WI38 (cell line): ENCODE data around the gene FFAR4.

Source experiments
- H3K4me3 ChIP-seq: 2 replicates; pipeline ENCODE4 v1.5.1; 2011; ENCODE audit warnings: low read depth, mild to moderate bottlenecking, control low read depth, low read length
- TF ChIP-seq, protein P1 (sequence below): IDR thresholded peaks from 2 replicates; pipeline ENCODE4 v1.5.1; 2012; ENCODE audit warnings: low read depth, mild to moderate bottlenecking, control low read depth, low read length

Gene FFAR4

DNA sequence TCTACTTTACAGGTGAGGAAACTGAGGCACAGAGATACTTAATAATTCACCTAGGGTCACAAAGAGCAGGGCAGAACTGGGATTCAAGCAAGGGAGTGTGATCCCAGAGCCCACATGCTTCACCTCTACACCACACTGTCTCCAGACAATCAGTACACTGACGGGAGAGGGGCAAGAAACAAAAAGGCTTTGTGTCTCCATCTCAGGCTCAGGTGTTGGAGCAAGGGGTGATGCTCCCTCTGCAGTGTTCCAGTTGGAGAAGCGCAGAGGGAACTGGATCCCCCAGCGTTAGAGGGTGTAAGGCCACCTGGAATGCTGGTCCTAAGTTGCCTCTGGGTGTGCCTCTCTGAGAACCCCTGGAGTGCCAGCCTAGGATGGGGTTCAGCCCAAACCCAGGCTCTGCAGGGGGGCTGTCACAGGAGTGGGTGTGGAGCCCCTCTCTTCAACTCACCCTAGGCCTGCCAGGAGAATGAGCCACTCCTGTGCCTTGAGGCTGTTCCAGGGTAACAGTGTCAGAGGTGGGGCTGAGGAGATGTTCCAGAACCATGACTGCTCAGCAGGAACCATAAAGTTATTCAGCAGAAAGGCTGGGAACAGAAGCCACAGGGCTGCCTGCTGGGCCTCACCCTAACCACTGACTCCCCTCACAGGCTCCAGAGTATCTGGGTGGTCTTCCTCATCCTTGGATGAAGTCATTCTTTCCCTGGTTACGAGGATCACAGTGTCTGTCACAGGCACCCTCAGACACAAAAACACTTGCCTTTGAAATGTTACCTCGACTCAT is 29.1 kb downstream of the FFAR4 start:
- TF ChIP-seq, protein P1, sequence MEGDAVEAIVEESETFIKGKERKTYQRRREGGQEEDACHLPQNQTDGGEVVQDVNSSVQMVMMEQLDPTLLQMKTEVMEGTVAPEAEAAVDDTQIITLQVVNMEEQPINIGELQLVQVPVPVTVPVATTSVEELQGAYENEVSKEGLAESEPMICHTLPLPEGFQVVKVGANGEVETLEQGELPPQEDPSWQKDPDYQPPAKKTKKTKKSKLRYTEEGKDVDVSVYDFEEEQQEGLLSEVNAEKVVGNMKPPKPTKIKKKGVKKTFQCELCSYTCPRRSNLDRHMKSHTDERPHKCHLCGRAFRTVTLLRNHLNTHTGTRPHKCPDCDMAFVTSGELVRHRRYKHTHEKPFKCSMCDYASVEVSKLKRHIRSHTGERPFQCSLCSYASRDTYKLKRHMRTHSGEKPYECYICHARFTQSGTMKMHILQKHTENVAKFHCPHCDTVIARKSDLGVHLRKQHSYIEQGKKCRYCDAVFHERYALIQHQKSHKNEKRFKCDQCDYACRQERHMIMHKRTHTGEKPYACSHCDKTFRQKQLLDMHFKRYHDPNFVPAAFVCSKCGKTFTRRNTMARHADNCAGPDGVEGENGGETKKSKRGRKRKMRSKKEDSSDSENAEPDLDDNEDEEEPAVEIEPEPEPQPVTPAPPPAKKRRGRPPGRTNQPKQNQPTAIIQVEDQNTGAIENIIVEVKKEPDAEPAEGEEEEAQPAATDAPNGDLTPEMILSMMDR = no peak
- no peak overlapping the region for H3K4me3 ChIP-seq

DNA sequence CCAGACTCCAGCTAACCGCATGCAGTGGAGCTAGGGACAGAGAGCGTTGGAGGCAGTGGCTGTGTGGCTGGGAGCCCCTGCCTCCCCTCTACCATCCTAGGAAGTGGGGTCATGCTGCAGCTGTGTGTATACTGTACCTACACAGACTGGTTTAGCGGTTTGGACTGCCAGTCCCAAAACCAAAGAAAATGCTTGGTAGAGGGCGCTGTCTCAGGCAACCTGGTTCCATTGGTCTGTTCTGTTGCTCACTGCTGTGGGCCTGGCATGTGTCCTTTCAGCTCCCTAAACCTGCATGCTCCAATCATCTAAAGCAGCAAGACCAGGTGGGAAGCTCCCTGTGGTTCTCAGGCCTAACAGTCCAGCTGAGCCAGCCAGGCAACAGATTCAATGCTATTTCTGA is 30.1 kb downstream of the FFAR4 start:
- no peak overlapping the region for H3K4me3 ChIP-seq
- TF ChIP-seq, protein P1 = no peak

DNA sequence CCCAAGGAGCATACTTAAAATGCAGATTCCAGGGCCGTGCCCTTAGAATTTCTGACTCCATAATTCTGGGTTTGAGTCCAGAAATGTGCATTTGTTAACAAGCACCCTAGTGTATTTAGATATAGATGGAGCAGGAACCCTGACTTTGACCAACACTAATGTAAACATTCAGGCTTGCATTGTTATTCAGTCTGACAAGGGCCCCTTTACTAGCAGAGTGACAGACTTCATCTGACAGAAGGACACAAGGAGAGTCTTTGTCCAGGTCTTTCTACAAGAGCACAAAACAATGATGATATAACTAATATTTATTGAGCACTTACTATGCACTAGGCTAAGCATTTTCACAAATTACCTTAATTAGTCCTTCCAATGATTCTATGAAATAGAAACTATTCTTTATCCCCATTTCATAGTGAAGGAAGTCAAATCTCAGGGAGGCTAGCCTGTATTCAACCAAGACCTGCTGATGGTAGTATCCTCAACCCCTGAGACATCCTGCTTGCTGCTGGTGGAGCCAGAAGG is 30.7 kb downstream of the FFAR4 start:
- TF ChIP-seq, protein P1 = no peak
- no peak overlapping the region for H3K4me3 ChIP-seq

DNA sequence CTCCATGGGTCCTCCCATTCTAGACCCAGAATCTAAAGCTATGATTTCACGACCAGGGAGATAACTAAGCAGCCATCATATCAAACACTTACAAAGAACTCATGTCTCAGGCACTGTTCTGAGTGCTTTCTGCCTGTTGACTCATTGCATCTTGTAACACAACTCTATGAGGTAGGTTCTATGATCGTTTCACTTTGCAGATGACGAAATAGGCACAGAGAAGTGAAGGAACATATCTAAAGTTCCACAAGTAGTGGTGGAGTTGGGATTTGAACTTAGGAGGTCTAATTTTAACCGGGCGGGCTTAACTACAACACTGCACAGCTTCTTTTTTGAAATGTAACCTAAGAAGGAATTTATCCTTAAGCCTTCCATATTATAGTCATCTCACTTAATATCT is 31.7 kb downstream of the FFAR4 start:
- no peak overlapping the region for H3K4me3 ChIP-seq
- TF ChIP-seq, protein P1 = no peak

DNA sequence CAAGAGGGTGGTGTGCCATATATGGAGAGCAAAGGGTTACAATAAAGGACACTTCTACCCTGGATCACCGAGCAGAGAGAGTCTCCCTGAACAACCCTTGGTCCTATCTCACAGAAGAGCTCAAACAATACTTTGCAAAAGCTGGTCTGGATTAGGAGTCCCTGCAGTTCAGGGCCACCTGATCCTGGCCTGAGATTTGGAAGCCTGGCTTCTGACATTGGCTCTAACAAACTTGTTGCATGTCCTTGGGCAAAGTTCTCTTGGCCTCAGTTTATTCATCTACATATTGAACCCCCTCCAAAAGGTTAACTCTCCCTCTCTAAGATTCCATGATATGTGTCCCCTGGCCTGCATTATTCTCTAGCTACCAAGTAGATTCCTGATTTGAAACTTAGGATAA is 32.9 kb downstream of the FFAR4 start:
- no peak overlapping the region for H3K4me3 ChIP-seq
- TF ChIP-seq, protein P1 = no peak

DNA sequence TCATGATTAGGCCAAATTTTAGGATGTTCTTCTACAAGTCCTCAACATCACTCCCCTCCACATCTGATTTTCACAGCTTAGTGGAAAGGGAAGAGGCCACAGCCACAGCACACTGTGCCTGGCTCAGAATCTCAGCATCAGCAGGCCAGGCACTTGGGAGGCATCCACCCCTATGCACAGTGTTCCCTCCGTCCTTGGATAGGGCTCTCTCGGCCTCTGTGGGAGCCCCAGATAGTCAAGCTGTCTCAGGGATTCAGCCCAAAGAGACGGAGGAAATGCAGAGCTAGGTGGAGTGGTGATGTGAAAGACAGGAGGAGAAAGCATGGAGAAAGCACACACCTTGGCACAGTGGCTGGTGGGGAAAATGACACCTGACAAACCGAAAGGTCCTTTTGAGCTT is 33.3 kb downstream of the FFAR4 start:
- TF ChIP-seq, protein P1 = no peak
- no peak overlapping the region for H3K4me3 ChIP-seq

DNA sequence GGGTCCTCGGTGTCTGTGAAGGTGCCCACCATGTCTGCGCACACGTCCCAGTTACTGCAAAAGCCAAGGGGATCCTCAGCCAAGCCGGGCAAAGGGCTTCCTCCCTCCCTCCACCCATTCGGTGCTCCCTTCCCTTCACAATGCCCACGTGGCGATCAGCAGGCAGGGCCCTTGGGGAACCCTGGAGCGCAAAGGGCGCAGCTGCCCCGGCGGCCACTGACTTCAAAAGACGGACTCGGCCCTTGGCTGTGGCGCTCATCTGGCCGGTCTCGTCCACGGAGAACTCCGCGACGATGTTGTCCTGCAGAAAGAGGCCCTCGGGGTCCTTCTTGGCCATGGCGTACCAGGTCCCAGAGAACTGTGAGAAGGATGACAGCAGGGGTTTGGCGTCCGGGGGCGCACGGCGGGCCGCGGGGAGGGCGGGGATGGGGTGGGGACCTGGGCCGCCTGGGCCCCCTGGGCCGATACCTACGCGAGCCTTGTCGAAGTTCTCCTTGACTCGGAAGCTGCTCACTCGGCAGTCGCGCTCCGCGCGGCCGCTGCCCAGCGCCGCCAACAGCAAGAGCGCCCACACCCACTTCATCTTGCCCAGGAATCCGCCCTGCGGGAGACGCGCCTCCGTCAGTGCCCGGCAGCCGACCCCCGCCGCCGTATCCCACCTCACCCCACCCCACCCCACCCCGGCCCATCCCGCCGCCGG is 34.1 kb downstream of the FFAR4 start:
- H3K4me3 ChIP-seq = no peak overlapping the region

More for the DNA sequence above, 34.1 kb downstream of the FFAR4 start:
- TF ChIP-seq, protein P1 = no peak
